ENCODE data around the gene UBE2Z. TPM values are rescaled to one million over a fixed set of nuclear protein-coding genes. Genes with fewer than 3 reads are reported as not detected.
A peak's percentile ranks its signal among the peaks of the same experiment; 100 is the strongest.

UBE2Z gene
- polyA plus RNA-seq, 3 donors, result 95.4 to 103 (median 98.8) TPM

GRCh38 chr17:48892940-48893645, 15.1 kb upstream of the UBE2Z start:
- no peak for DNase-seq (ENCODE audit: extremely low read depth in 1 of 11, low read depth in 9 of 11, low spot score in 4 of 11)

GRCh38 chr17:48893646-48894508, 14.3 kb upstream of the UBE2Z start:
- DNase-seq (ENCODE audit: extremely low read depth in 1 of 11, low read depth in 9 of 11, low spot score in 4 of 11), result no peak

- DNase-seq (ENCODE audit: extremely low read depth in 1 of 11, low read depth in 9 of 11, low spot score in 4 of 11), result no peak
These were observed 13.3 kb upstream of the UBE2Z start for GRCh38 chr17:48894886-48895285.

- no peak for DNase-seq (ENCODE audit: extremely low read depth in 1 of 11, low read depth in 9 of 11, low spot score in 4 of 11)
These were observed 7.0 kb upstream of the UBE2Z start for GRCh38 chr17:48901241-48901640.

GRCh38 chr17:48903401-48903800, 4.8 kb upstream of the UBE2Z start:
- DNase-seq (ENCODE audit: extremely low read depth in 1 of 11, low read depth in 9 of 11, low spot score in 4 of 11), result no peak

GRCh38 chr17:48904428-48904827, 3.8 kb upstream of the UBE2Z start:
- no peak for DNase-seq (ENCODE audit: extremely low read depth in 1 of 11, low read depth in 9 of 11, low spot score in 4 of 11)

DNA sequence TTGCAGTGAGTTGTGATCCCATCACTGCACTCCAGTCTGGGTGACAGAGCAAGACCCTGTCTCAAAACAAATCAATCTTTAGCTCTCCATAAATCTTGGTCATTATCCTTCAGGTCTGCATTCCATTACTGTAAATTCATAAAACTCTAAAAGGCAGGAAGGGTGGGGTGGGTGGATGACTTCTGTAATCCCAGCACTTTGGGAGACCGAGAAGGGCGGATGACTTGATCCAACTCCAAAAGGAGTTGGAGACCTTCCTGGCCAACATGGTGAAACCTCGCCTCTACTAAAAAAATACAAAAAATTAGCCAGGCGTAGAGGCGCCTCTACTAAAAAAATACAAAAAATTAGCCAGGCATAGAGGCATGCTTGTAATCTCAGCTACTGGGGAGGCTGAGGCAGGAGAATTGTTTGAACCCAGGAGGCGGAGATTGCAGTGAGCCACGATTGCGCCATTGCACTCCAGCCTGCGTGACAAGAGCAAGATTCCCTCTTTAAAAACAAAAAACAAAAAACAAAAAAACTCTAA, 2.2 kb upstream of the UBE2Z start:
- DNase-seq (ENCODE audit: extremely low read depth in 1 of 11, low read depth in 9 of 11, low spot score in 4 of 11), result no peak

DNA sequence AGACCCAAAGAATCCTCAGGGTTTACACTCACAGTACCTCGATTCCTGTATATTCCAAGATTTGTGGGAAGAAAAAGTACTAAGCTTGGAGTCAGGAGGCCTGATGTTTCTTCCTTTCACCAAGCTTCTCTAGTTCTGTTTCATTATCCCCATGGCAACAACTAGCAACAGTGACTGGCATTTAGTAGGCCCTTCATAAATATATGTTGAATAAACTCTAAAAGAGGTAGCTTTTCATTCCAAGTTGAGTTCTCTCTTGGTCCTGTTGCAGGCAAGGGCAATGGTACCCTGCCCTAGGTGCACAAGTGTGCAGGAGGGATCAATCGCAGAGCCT, 527 bp upstream of the UBE2Z start:
- DNase-seq (ENCODE audit: extremely low read depth in 1 of 11, low read depth in 9 of 11, low spot score in 4 of 11), result peak in 3 of 11 donors; percentile 38 to 53 (median 49)

DNA sequence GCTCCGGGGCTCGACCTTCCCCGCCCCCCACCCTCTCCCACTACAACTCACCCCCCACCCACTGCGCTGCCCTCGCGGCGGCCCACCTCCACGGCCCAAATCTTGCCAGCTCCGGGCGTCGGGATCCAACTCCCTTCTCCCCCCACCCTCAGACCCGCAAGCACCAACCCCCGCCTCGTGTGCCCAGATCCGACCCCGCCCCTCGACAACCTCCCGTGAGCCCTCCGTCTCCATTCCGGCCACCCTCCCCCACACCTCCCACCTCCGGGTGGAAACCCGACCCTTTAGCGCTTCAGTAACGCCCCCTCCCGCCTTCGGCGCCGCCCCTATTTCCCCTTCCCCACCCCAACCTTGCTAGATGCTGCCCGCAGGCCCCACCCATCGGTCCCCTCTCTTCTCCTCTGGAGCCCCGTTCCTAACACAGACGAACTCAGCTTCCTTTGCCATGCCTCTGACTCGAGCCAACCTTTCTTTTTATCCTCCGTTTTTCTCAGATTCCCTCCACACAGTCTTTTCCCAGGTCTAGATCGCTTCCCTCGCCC, 717 bp downstream of the UBE2Z start:
- peak in 10 of 11 donors; percentile 81 to 91 (median 87) for DNase-seq (ENCODE audit: extremely low read depth in 1 of 11, low read depth in 9 of 11, low spot score in 4 of 11)

GRCh38 chr17:48909783-48910182, 1.6 kb downstream of the UBE2Z start:
- DNase-seq (ENCODE audit: extremely low read depth in 1 of 11, low read depth in 9 of 11, low spot score in 4 of 11), result no peak

- no peak for DNase-seq (ENCODE audit: extremely low read depth in 1 of 11, low read depth in 9 of 11, low spot score in 4 of 11)
These were observed 2.2 kb downstream of the UBE2Z start for GRCh38 chr17:48910370-48910769.

- no peak for DNase-seq (ENCODE audit: extremely low read depth in 1 of 11, low read depth in 9 of 11, low spot score in 4 of 11)
These were observed 4.3 kb downstream of the UBE2Z start for GRCh38 chr17:48912476-48912875.

DNA sequence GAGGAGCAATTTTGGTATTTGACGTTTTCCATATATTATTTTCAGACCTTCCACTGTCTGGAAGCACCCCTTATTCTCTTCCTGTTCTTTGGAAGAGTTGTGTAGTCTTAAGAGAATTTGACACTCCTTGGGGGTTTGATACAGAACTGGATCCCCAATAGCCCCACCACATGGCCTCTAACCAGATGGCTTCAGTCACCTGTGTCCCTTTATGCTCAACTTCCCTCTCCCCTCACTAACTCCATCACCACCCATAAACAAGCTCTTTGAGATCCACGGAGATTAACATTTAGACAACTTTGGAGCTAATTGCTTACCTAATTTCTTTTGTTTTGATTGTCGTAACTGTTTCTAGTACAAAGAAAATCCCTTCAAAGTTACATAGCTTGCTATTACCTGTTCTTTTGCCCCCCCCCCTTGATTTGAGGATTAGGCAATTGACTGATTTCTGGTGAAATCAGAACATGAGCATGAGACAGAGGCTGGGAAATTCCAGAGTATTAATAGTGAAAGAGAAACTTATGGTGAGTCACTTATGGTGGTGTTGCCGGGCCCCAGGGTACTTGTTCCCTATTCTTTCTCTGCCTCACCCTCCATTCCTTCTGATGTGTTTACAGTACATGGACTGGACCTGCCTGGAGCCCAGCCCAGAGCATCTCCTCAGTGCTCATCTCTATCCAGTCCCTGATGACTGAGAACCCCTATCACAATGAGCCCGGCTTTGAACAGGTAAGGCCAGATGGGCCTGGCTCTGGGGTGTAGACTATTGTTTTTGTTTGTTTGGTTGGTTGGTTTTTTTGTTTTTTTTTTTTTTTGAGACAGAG, 7.5 kb downstream of the UBE2Z start:
- no peak for DNase-seq (ENCODE audit: extremely low read depth in 1 of 11, low read depth in 9 of 11, low spot score in 4 of 11)

GRCh38 chr17:48925251-48925990, 17.2 kb downstream of the UBE2Z start:
- no peak for DNase-seq (ENCODE audit: extremely low read depth in 1 of 11, low read depth in 9 of 11, low spot score in 4 of 11)

DNA sequence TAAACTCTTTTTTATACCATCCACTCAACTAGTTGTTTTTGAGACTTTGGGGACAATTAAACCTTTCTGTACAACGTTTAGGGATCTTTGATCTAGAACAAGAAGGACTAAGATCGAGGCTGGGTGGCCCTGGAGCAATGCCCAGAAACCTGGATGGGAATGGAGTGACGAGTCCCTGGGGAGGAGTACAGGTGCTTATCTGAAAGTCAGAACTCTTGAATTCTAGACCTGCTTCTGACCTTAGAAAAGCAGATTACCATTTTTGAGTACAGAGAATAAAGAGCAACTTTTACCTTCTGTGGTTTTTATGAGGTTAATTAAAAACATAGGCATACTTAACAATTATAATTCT, 17.8 kb downstream of the UBE2Z start:
- no peak for DNase-seq (ENCODE audit: extremely low read depth in 1 of 11, low read depth in 9 of 11, low spot score in 4 of 11)

- no peak for DNase-seq (ENCODE audit: extremely low read depth in 1 of 11, low read depth in 9 of 11, low spot score in 4 of 11)
These were observed 20.0 kb downstream of the UBE2Z start for GRCh38 chr17:48927978-48928745.

- no peak for DNase-seq (ENCODE audit: extremely low read depth in 1 of 11, low read depth in 9 of 11, low spot score in 4 of 11)
These were observed 20.9 kb downstream of the UBE2Z start for GRCh38 chr17:48928876-48929811.

All from renal cortex interstitium (tissue), 11 donors.